GM18517 (cell line): ENCODE data around the gene PRDM10.
A peak's percentile ranks its signal among the peaks of the same experiment; 100 is the strongest.
"Not testable (repeated sequence)": the region's sequence is repeated elsewhere in the genome, so short reads cannot be mapped to it uniquely, and the experiment has no call there.

Experiments used
- ATAC-seq: cut with Tn5 transposase; IDR thresholded peaks from one replicate; pipeline ENCODE4 v1.9.1; 2021; ENCODE audit warnings: mild to moderate bottlenecking, moderate library complexity; ENCODE audit not compliant: unreplicated experiment

Gene PRDM10

GRCh38 chr11:130020323-130020722, 17.7 kb upstream of the PRDM10 start:
- no peak for ATAC-seq

- ATAC-seq = not testable (repeated sequence)
Observed at GRCh38 chr11:130015846-130016245, 13.2 kb upstream of the PRDM10 start.

- ATAC-seq = no peak
Observed at GRCh38 chr11:130008326-130008725, 5.7 kb upstream of the PRDM10 start.

- no peak for ATAC-seq
Observed at GRCh38 chr11:130006929-130007328, 4.3 kb upstream of the PRDM10 start.

- peak; percentile 15 for ATAC-seq
Observed at GRCh38 chr11:130003717-130004001, 1.0 kb upstream of the PRDM10 start.

GRCh38 chr11:130002846-130003716, 446 bp upstream of the PRDM10 start:
- ATAC-seq = peak; percentile 80

GRCh38 chr11:130001461-130002351, 929 bp downstream of the PRDM10 start:
- ATAC-seq = peak; percentile 25

GRCh38 chr11:130000552-130001176, 2.0 kb downstream of the PRDM10 start:
- ATAC-seq = no peak

- ATAC-seq = no peak
Observed at GRCh38 chr11:129999407-129999806, 3.2 kb downstream of the PRDM10 start.

- no peak for ATAC-seq
Observed at GRCh38 chr11:129998905-129999304, 3.7 kb downstream of the PRDM10 start.

GRCh38 chr11:129998107-129998506, 4.5 kb downstream of the PRDM10 start:
- no peak for ATAC-seq

- ATAC-seq = no peak
Observed at GRCh38 chr11:129997513-129997912, 5.1 kb downstream of the PRDM10 start.

- ATAC-seq = no peak
Observed at GRCh38 chr11:129996113-129996870, 6.3 kb downstream of the PRDM10 start.

GRCh38 chr11:129995163-129995562, 7.5 kb downstream of the PRDM10 start:
- ATAC-seq = no peak

GRCh38 chr11:129992161-129992944, 10.3 kb downstream of the PRDM10 start:
- no peak for ATAC-seq

- no peak for ATAC-seq
Observed at GRCh38 chr11:129989149-129989813, 13.4 kb downstream of the PRDM10 start.

- ATAC-seq = no peak
Observed at GRCh38 chr11:129987950-129988349, 14.7 kb downstream of the PRDM10 start.

GRCh38 chr11:129985823-129986222, 16.8 kb downstream of the PRDM10 start:
- ATAC-seq = no peak

GRCh38 chr11:129980086-129980485, 22.5 kb downstream of the PRDM10 start:
- no peak for ATAC-seq
